Muscle layer of duodenum (tissue), 2 donors: Measurements from ENCODE around the gene SYNDIG1.

Source experiments
- H3K27ac ChIP-seq: one replicate; pipeline ENCODE4 v1.7.0; 2013; ENCODE audit warnings: mild to moderate bottlenecking, low read length
- H3K27me3 ChIP-seq: one replicate; pipeline ENCODE4 v1.7.0; 2013; ENCODE audit warnings: low read depth, mild to moderate bottlenecking, control low read depth, low read length
- H3K36me3 ChIP-seq, 2 donors: one replicate each; pipeline ENCODE4 v1.7.0; 2013; ENCODE audit warnings: low read length in 2 of 2, control low read depth in 1 of 2, mild to moderate bottlenecking in 1 of 2; ENCODE audit not compliant: insufficient read depth in 2 of 2, control insufficient read depth in 1 of 2
- H3K4me1 ChIP-seq, 2 donors: one replicate each; pipeline ENCODE4 v1.7.0; 2013; ENCODE audit warnings: low read length in 2 of 2, mild to moderate bottlenecking in 2 of 2, control low read depth in 1 of 2, moderate library complexity in 1 of 2; ENCODE audit not compliant: insufficient read depth in 2 of 2, control insufficient read depth in 1 of 2
- H3K4me3 ChIP-seq, 2 donors: one replicate each; pipeline ENCODE4 v1.7.0; 2013; ENCODE audit warnings: low read length in 2 of 2, low read depth in 1 of 2, mild to moderate bottlenecking in 1 of 2
- H3K9me3 ChIP-seq, 2 donors: one replicate each; pipeline ENCODE4 v1.7.0; 2013; ENCODE audit warnings: low read length in 2 of 2, control low read depth in 1 of 2, mild to moderate bottlenecking in 1 of 2; ENCODE audit not compliant: control insufficient read depth in 1 of 2
- donor health status: healthy.

SYNDIG1 gene

DNA sequence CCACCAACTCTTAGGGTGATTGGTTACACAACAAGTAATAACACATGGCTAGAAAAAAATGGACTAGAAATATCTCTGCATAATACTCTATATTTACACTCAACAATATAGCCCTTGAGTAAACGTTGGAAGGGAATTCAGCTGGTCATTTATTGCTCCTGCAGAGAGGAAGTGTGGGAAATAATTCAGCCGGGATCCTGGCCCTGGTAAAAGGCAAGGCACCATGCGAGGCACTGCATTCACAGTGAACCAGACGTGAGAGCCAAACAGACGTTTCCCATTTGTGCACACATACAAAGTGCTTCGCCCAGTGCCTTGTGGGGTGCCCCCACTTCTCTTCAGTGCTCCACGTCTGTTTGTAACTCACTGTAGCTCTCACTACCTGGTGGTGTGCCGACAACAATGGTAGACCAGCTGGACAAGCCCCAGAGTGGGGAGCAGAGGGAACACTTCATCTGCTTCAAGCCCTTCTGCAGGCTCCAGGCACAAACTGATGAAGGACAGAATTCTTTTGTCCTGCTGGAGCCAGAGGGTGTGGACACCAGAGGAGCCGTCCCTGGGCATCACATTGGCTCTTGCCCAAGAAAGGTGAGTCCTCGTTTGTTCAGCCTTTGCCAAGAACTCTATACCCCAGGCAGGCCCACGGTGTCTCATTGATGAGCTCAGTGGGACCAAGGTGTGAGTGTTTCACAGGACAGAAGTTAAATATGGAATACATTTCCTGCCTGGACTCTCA is 18.8 kb downstream of the SYNDIG1 start:
- no peak overlapping the region for H3K27ac ChIP-seq
- no peaks in the 10 kb centered on the region for H3K4me1 ChIP-seq
- H3K4me3 ChIP-seq = no peak overlapping the region

DNA sequence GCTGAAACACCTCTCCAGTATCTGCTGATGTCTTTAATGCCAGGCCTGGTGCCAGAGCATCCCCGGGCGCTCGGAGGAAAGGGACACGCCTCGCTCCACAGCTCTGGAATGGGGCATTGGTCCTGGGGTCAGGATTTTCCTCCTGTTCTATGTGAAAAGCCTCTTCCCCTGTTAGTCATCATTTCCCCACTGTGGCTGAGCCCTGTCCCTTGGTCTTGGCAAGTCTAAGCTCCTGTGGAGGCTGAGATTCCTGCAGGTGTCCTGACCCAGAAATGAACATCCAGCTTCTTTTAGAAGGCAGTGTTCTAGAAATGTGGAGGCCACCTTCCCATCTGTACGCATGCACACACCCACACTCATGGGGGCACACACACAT is 19.4 kb downstream of the SYNDIG1 start:
- Histone ChIP-seq H3K4me1 (no peaks in the 10 kb centered on the region), H3K36me3 (no peaks in the 10 kb centered on the region), H3K4me3 (no peak overlapping the region), H3K27me3 (no peaks in the 10 kb centered on the region), H3K27ac (no peak overlapping the region), H3K9me3 (no peaks in the 10 kb centered on the region)

More for the DNA sequence above, 18.8 kb downstream of the SYNDIG1 start:
- Histone ChIP-seq H3K36me3 (no peaks in the 10 kb centered on the region), H3K27me3 (no peaks in the 10 kb centered on the region), H3K9me3 (no peaks in the 10 kb centered on the region)

GRCh38 chr20:24489193-24489592 is 19.8 kb downstream of the SYNDIG1 start:
- Histone ChIP-seq H3K4me3 (no peak overlapping the region), H3K4me1 (no peaks in the 10 kb centered on the region), H3K36me3 (no peaks in the 10 kb centered on the region), H3K9me3 (no peaks in the 10 kb centered on the region), H3K27ac (no peak overlapping the region), H3K27me3 (no peaks in the 10 kb centered on the region)

DNA sequence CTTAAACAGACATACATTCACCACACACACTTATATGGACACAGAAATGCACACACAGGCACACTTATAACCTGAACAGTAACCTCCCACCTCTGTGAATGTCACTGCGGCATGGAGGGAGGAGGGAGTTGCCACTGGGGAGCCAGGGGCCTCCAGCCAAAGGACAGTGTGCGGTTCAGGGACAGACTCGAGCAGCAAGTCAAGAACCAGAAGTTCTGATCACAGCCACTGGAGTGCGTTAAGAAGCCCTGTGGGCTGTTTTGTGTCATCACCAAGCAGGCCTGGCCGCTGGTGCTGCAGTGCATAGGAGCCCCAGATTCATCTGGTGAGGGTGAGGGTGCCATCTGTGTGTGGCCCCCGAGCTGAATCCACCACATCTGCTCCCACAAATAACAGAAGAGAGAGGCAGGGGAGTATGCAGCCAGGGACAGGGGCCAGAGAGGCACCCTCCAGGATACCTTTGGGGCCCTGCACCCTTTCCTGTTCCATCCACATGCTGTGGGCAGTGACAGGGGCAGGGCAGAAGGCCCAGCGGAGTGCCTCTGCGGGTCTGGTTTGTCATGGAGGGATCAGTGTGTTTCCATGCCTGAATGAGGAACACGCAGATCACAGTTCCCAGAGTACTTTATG is 20.3 kb downstream of the SYNDIG1 start:
- Histone ChIP-seq H3K9me3 (no peaks in the 10 kb centered on the region), H3K4me1 (no peaks in the 10 kb centered on the region), H3K36me3 (no peaks in the 10 kb centered on the region), H3K4me3 (no peak overlapping the region), H3K27me3 (no peaks in the 10 kb centered on the region), H3K27ac (no peak overlapping the region)

GRCh38 chr20:24490598-24490997 is 21.2 kb downstream of the SYNDIG1 start:
- H3K36me3 ChIP-seq = no peaks in the 10 kb centered on the region
- no peak overlapping the region for H3K27ac ChIP-seq
- no peaks in the 10 kb centered on the region for H3K4me1 ChIP-seq
- no peaks in the 10 kb centered on the region for H3K9me3 ChIP-seq
- H3K4me3 ChIP-seq = no peak overlapping the region
- H3K27me3 ChIP-seq = no peaks in the 10 kb centered on the region

- no peaks in the 10 kb centered on the region for H3K36me3 ChIP-seq
- H3K4me1 ChIP-seq = no peaks in the 10 kb centered on the region
- no peak overlapping the region for H3K4me3 ChIP-seq
- H3K9me3 ChIP-seq = no peaks in the 10 kb centered on the region
- no peak overlapping the region for H3K27ac ChIP-seq
- H3K27me3 ChIP-seq = no peaks in the 10 kb centered on the region
Measured at GRCh38 chr20:24491041-24491756, 21.8 kb downstream of the SYNDIG1 start.

DNA sequence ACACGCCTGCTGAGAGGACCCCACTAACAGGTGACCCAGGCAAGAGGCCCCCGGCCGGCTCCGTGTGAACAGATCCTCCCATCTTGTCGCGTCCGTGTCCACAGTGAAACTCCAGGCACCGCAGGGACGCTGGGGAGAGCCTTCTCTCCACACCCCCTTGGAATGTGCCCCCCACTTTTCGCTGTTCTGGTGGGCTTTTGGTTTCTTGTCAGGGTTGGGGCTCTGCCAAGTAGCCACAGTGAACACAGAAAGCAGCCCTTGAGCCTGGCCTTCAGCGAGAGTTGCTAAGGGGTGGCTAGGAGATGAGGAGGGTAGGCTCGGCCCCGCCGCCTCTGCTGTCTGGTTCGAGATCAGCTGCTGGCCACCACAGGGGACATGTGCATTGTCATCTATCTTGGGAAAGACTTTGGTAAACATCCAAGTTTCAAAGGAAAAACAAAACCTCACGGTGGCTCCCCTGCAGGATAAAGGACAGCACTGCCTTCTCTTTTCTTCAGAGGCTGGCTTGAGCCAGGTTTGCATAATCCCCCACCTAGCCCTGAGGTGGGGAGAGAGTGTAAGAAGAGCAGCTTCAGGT is 22.7 kb downstream of the SYNDIG1 start:
- no peaks in the 10 kb centered on the region for H3K36me3 ChIP-seq
- H3K4me1 ChIP-seq = no peaks in the 10 kb centered on the region
- no peak overlapping the region for H3K27ac ChIP-seq
- H3K4me3 ChIP-seq = no peak overlapping the region
- no peaks in the 10 kb centered on the region for H3K27me3 ChIP-seq
- no peaks in the 10 kb centered on the region for H3K9me3 ChIP-seq

GRCh38 chr20:24492698-24493097 is 23.3 kb downstream of the SYNDIG1 start:
- H3K4me1 ChIP-seq = no peaks in the 10 kb centered on the region
- H3K27me3 ChIP-seq = no peaks in the 10 kb centered on the region
- H3K36me3 ChIP-seq = no peaks in the 10 kb centered on the region
- no peaks in the 10 kb centered on the region for H3K9me3 ChIP-seq
- H3K4me3 ChIP-seq = no peak overlapping the region
- H3K27ac ChIP-seq = no peak overlapping the region

DNA sequence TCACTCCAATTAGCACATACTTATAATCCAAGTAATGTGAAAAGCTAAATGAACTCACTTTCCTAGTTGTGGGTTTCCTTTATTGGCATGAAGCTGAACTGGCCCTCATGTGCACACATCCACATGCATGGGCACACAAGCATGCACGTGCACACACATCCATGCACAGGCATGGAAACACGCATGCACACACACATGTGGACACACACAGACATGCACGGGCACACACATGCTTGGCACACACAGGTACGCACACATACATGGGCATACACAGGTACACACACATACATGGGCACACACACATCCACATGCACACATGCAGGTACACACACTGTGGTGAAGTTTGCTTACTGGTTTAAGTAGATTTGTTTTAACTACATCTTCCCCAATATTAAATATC is 23.8 kb downstream of the SYNDIG1 start:
- Histone ChIP-seq H3K27ac (no peak overlapping the region), H3K36me3 (no peaks in the 10 kb centered on the region), H3K4me1 (no peaks in the 10 kb centered on the region), H3K27me3 (no peaks in the 10 kb centered on the region), H3K4me3 (no peak overlapping the region), H3K9me3 (no peaks in the 10 kb centered on the region)

- no peak overlapping the region for H3K27ac ChIP-seq
- H3K36me3 ChIP-seq = no peaks in the 10 kb centered on the region
- no peaks in the 10 kb centered on the region for H3K9me3 ChIP-seq
- no peaks in the 10 kb centered on the region for H3K27me3 ChIP-seq
- H3K4me1 ChIP-seq = no peaks in the 10 kb centered on the region
- no peak overlapping the region for H3K4me3 ChIP-seq
Measured at GRCh38 chr20:24493661-24494459, 24.4 kb downstream of the SYNDIG1 start.

GRCh38 chr20:24494460-24494920 is 25.1 kb downstream of the SYNDIG1 start:
- H3K4me1 ChIP-seq = no peaks in the 10 kb centered on the region
- no peaks in the 10 kb centered on the region for H3K27me3 ChIP-seq
- no peaks in the 10 kb centered on the region for H3K36me3 ChIP-seq
- H3K4me3 ChIP-seq = no peak overlapping the region
- no peak overlapping the region for H3K27ac ChIP-seq
- no peaks in the 10 kb centered on the region for H3K9me3 ChIP-seq
